Measurements from ENCODE around the gene PRKAR1B.

DNA sequence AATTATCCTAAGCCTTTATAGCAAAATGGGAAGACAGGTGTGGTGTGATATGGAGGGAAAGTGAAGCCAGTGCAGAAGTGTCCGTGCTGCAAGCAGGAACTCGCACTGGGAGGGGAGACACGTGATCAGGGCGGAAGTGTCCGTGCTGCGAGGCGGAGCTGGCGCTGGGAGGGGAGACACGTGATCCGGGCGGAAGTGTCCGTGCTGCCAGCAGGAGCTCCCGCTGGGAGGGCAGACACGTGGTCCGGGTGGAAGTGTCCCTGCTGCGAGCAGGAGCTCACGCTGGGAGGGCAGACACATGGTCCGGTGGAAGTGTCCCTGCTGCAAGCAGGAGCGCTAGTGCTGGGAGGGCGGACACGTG is 40.5 kb upstream of the PRKAR1B start:
- TF ChIP-seq EZH2phosphoT487 (IDR thresholded peaks at IDR 0.05; ENCODE audit: borderline replicate concordance) = no peak
- TF ChIP-seq, protein P1, sequence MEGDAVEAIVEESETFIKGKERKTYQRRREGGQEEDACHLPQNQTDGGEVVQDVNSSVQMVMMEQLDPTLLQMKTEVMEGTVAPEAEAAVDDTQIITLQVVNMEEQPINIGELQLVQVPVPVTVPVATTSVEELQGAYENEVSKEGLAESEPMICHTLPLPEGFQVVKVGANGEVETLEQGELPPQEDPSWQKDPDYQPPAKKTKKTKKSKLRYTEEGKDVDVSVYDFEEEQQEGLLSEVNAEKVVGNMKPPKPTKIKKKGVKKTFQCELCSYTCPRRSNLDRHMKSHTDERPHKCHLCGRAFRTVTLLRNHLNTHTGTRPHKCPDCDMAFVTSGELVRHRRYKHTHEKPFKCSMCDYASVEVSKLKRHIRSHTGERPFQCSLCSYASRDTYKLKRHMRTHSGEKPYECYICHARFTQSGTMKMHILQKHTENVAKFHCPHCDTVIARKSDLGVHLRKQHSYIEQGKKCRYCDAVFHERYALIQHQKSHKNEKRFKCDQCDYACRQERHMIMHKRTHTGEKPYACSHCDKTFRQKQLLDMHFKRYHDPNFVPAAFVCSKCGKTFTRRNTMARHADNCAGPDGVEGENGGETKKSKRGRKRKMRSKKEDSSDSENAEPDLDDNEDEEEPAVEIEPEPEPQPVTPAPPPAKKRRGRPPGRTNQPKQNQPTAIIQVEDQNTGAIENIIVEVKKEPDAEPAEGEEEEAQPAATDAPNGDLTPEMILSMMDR (conservative IDR thresholded peaks at IDR 0.05; ENCODE audit: low read length) = no peak

Data from Loucy (cell line).